ENCODE results near the gene PHLDB3. TPM values are rescaled to one million over a fixed set of nuclear protein-coding genes. Genes with fewer than 3 reads are reported as not detected.

PHLDB3 gene
- total RNA-seq, 4 donors from 2014 or later, result 10.3 to 16.2 (median 12.6) TPM

- Histone ChIP-seq H3K27ac (replicated peaks in 1 of 4) (no peak overlapping the region), H3K4me1 (peaks cover 6 to 30% (median 25%) of the 10 kb centered on the region in 4 donors), H3K36me3 (peaks cover 0 to 6% (median 3%) of the 10 kb centered on the region in 4 donors), H3K4me3 (no peak overlapping the region), H3K9me3 (no peaks in the 10 kb centered on the region), H3K27me3 (no peaks in the 10 kb centered on the region)
- 93% methylated on average over 12 of the region's 12 CpGs for WGBS
- TF ChIP-seq POLR2AphosphoS5 (IDR thresholded peaks at IDR 0.05) (no peak), POLR2A (IDR thresholded peaks at IDR 0.05; ENCODE audit: low read depth) (no peak), EP300 (IDR thresholded peaks at IDR 0.05) (no peak), CTCF (IDR thresholded peaks at IDR 0.05) (no peak)
- intact Hi-C loops (cut with DNase I), result loop anchor here (5.0 kb wide), 1 partner anchor 41 kb away; the partner anchor contains the start of gene PHLDB3
- DNase-seq (ENCODE audit: extremely low spot score), result no peak
Observed at GRCh38 chr19:43461303-43461702, 43.2 kb downstream of the PHLDB3 start.

GRCh38 chr19:43460362-43461016 is 44.1 kb downstream of the PHLDB3 start:
- H3K27ac ChIP-seq (replicated peaks in 1 of 4), result no peak overlapping the region
- no peak for TF ChIP-seq EP300 (IDR thresholded peaks at IDR 0.05)
- no peak for TF ChIP-seq POLR2A (IDR thresholded peaks at IDR 0.05; ENCODE audit: low read depth)
- no peak for TF ChIP-seq POLR2AphosphoS5 (IDR thresholded peaks at IDR 0.05)
- TF ChIP-seq CTCF (IDR thresholded peaks at IDR 0.05), result no peak
- DNase-seq (ENCODE audit: extremely low spot score), result no peak
- H3K9me3 ChIP-seq, result no peaks in the 10 kb centered on the region
- H3K36me3 ChIP-seq, result peaks cover 0 to 6% (median 3%) of the 10 kb centered on the region in 4 donors
- intact Hi-C loops (cut with DNase I), result loop anchor here (5.0 kb wide), 1 partner anchor 42 kb away; the partner anchor contains the start of gene PHLDB3
- H3K4me1 ChIP-seq, result peaks cover 6 to 29% (median 26%) of the 10 kb centered on the region in 4 donors
- 82% methylated on average over 16 of the region's 16 CpGs for WGBS
- H3K4me3 ChIP-seq, result no peak overlapping the region
- H3K27me3 ChIP-seq, result no peaks in the 10 kb centered on the region

GRCh38 chr19:43457809-43458208 is 46.7 kb downstream of the PHLDB3 start:
- peaks cover 0 to 6% (median 3%) of the 10 kb centered on the region in 4 donors for H3K36me3 ChIP-seq
- no peak for DNase-seq (ENCODE audit: extremely low spot score)
- 90% methylated on average over 4 of the region's 4 CpGs for WGBS
- no peaks in the 10 kb centered on the region for H3K27me3 ChIP-seq
- no peak overlapping the region for H3K4me3 ChIP-seq
- intact Hi-C loops (cut with DNase I), result no loop called here
- TF ChIP-seq POLR2A (IDR thresholded peaks at IDR 0.05; ENCODE audit: low read depth), result no peak
- TF ChIP-seq EP300 (IDR thresholded peaks at IDR 0.05), result no peak
- TF ChIP-seq POLR2AphosphoS5 (IDR thresholded peaks at IDR 0.05), result no peak
- TF ChIP-seq CTCF (IDR thresholded peaks at IDR 0.05), result no peak
- no peak overlapping the region for H3K27ac ChIP-seq (replicated peaks in 1 of 4)
- no peaks in the 10 kb centered on the region for H3K9me3 ChIP-seq
- peaks cover 0 to 12% (median 8%) of the 10 kb centered on the region in 4 donors for H3K4me1 ChIP-seq

- no peak overlapping the region for H3K4me3 ChIP-seq
- 46% methylated on average over 10 of the region's 10 CpGs for WGBS
- no peaks in the 10 kb centered on the region for H3K27me3 ChIP-seq
- no peak for DNase-seq (ENCODE audit: extremely low spot score)
- no peaks in the 10 kb centered on the region for H3K9me3 ChIP-seq
- H3K27ac ChIP-seq (replicated peaks in 1 of 4), result no peak overlapping the region
- no peaks in the 10 kb centered on the region for H3K36me3 ChIP-seq
- intact Hi-C loops (cut with DNase I), result no loop called here
- TF ChIP-seq POLR2A (IDR thresholded peaks at IDR 0.05; ENCODE audit: low read depth) (no peak), POLR2AphosphoS5 (IDR thresholded peaks at IDR 0.05) (no peak), CTCF (IDR thresholded peaks at IDR 0.05) (no peak), EP300 (IDR thresholded peaks at IDR 0.05) (no peak)
- H3K4me1 ChIP-seq, result peaks cover 0 to 9% (median 5%) of the 10 kb centered on the region in 4 donors
Observed at GRCh38 chr19:43455321-43456113, 49.0 kb downstream of the PHLDB3 start.
